Activated CD4-positive, alpha-beta memory T cell treated with anti-CD3 and anti-CD28 coated beads, Interleukin-2, amount 10 ng/mL, durations not matched to agents 7 days and 5 days (primary cell): ENCODE data around the gene TLK2. TPM values are rescaled to one million over a fixed set of nuclear protein-coding genes. Genes with fewer than 3 reads are reported as not detected.
"Not testable (repeated sequence)": the region's sequence is repeated elsewhere in the genome, so short reads cannot be mapped to it uniquely, and the experiment has no call there.

Experiments
- CTCF ChIA-PET: fragments of 350-600 bp; sonication (Branson Sonifier 250); formaldehyde crosslinking; loops from one replicate; lab custom pipeline; 2021; ENCODE audit warnings: antibody characterized with exemption, inconsistent platforms; lab: Charles Lee
- POLR2A ChIA-PET: fragments of 350-600 bp; sonication (Branson Sonifier 250); formaldehyde crosslinking; loops from one replicate; lab custom pipeline; 2021; ENCODE audit warnings: antibody characterized with exemption; lab: Charles Lee
- DNase-seq: peaks from one replicate; pipeline ENCODE4 v3.0.0-alpha.2; 2020
- H3K27ac Mint-ChIP-seq: one replicate; pipeline ENCODE4 v1.8.0; 2021; ENCODE audit warnings: mild to moderate bottlenecking, mixed read lengths
- H3K27me3 Mint-ChIP-seq: one replicate; pipeline ENCODE4 v1.8.0; 2021; ENCODE audit warnings: mixed read lengths
- H3K36me3 Mint-ChIP-seq: one replicate; pipeline ENCODE4 v1.8.0; 2021; ENCODE audit warnings: low read depth, mixed read lengths
- H3K4me1 Mint-ChIP-seq: one replicate; pipeline ENCODE4 v1.8.0; 2021; ENCODE audit warnings: mixed read lengths
- H3K4me3 Mint-ChIP-seq: one replicate; pipeline ENCODE4 v1.8.0; 2021; ENCODE audit warnings: mild to moderate bottlenecking, mixed read lengths
- H3K9me3 Mint-ChIP-seq: one replicate; pipeline ENCODE4 v1.8.0; 2021; ENCODE audit warnings: mixed read lengths
- total RNA-seq, 2 experiments: library from RNA; stranded (reverse); gene quantifications; one replicate each; pipeline ENCODE4 v1.2.3, GENCODE V29; 2021

TLK2 gene
- total RNA-seq, 2 experiments from 2014 or later: 42.2 to 46.1 TPM

DNA sequence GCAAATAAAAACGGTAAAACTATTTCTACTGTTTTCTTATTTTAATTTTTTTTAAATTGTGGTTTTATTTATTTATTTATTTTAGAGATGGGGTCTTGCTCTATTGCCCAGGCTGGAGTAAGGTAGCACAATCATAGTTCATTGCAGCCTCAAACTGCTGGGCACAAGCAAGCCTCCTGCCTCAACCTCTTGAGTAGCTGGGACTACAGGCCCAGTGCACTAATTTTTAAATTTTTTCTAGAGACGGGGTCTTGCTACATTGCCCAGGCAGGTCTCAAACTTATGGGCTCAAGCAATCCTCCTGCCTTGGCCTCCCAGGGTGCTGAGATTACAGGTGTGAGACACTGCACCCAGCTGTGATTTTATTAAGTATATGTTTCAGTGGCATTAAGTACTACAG is 102.3 kb downstream of the TLK2 start:
- CTCF ChIA-PET: interaction anchor here (1.6 kb wide), 1 partner anchor 13 kb away, joined by 4 read pairs; no protein-coding TSS in a partner anchor
- no peaks in the 10 kb centered on the region for H3K9me3 Mint-ChIP-seq
- H3K36me3 Mint-ChIP-seq: peaks cover 55% of the 10 kb centered on the region
- no peak overlapping the region for H3K4me3 Mint-ChIP-seq
- peaks cover 4% of the 10 kb centered on the region for H3K4me1 Mint-ChIP-seq
- no peak for DNase-seq
- no peaks in the 10 kb centered on the region for H3K27me3 Mint-ChIP-seq
- POLR2A ChIA-PET: interaction anchor here (0.6 kb wide), 1 partner anchor 11 kb away, joined by 3 read pairs; no protein-coding TSS in a partner anchor
- H3K27ac Mint-ChIP-seq: no peak overlapping the region

DNA sequence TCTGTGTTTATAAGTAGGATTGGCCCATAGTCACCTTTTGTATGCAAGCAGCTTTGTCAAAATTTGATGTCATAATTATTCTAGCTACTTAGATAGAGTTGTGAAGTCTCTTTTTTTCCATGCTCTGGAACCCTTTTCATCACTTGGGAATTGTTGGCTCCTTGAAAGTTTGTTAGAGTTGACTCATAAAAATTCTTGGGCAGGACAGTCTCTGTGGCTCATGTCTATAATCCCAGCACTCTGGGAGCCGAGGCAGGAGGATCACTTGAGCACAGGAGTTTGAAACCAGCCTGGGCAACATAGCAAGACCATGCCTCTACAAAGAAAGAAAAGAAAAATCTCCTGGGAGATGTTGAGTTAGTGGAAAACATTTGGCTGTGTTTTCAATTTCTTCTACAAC is 103.1 kb downstream of the TLK2 start:
- ChIA-PET POLR2A (no interaction called here), CTCF (no interaction called here)
- H3K9me3 Mint-ChIP-seq: no peaks in the 10 kb centered on the region
- peaks cover 4% of the 10 kb centered on the region for H3K4me1 Mint-ChIP-seq
- no peak overlapping the region for H3K4me3 Mint-ChIP-seq
- peaks cover 50% of the 10 kb centered on the region for H3K36me3 Mint-ChIP-seq
- no peak overlapping the region for H3K27ac Mint-ChIP-seq
- no peaks in the 10 kb centered on the region for H3K27me3 Mint-ChIP-seq
- no peak for DNase-seq

DNA sequence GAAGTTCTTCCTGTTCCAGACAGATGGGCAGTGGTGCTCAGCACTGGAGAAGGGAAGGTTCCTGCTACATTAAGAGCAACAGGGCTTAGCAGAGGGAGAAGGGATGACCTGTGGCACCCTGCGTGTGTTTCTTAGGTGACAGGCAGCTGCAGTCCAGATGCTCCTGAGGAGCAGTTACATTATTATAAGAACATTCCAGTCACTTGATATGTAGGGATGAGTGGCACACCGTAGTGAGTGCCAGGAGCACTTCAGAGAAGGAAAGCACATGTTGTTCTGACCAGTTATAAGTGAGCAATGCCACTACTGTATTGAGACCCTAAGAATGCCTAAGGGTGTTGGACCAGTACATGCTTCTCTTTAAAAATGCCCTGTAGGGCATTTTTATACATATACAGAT is 108.9 kb downstream of the TLK2 start:
- CTCF ChIA-PET: no interaction called here
- H3K4me1 Mint-ChIP-seq: peaks cover 2% of the 10 kb centered on the region

DNA sequence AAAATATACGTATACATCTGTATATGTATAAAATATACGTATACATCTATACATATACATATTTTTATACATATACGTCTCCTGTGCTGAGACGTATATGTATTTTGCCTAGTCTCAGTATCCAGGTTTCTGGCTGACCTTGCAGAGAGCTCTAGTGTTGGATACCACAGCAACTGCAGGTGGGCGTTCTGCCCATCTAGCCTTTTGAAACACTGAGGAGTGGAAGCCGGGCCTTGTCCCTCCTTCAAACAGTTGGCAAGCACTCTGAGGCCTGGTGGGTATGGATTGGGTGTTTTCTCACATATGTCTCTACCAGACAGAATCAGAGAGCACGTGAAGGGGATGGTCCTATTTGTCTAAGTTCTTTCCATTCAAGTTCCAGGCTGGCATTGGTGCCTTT is 109.5 kb downstream of the TLK2 start:
- no peaks in the 10 kb centered on the region for H3K9me3 Mint-ChIP-seq
- ChIA-PET POLR2A (no interaction called here), CTCF (no interaction called here)
- H3K27me3 Mint-ChIP-seq: no peaks in the 10 kb centered on the region
- no peak overlapping the region for H3K4me3 Mint-ChIP-seq
- no peaks in the 10 kb centered on the region for H3K4me1 Mint-ChIP-seq
- DNase-seq: no peak
- peaks cover 35% of the 10 kb centered on the region for H3K36me3 Mint-ChIP-seq
- no peak overlapping the region for H3K27ac Mint-ChIP-seq

More for the DNA sequence above, 108.9 kb downstream of the TLK2 start:
- Mint-ChIP-seq H3K36me3 (peaks cover 35% of the 10 kb centered on the region), H3K27me3 (no peaks in the 10 kb centered on the region), H3K9me3 (no peaks in the 10 kb centered on the region), H3K27ac (no peak overlapping the region), H3K4me3 (no peak overlapping the region)
- POLR2A ChIA-PET: no interaction called here
- no peak for DNase-seq

- H3K27me3 Mint-ChIP-seq: no peaks in the 10 kb centered on the region
- no peak overlapping the region for H3K27ac Mint-ChIP-seq
- DNase-seq: no peak
- no peaks in the 10 kb centered on the region for H3K9me3 Mint-ChIP-seq
- no peak overlapping the region for H3K4me3 Mint-ChIP-seq
- H3K36me3 Mint-ChIP-seq: peaks cover 38% of the 10 kb centered on the region
- ChIA-PET CTCF (no interaction called here), POLR2A (interaction anchor here (0.5 to 1.4 kb wide), 3 partner anchors 10 to 15 kb away, joined by 3 to 5 read pairs (median 3); no protein-coding TSS in a partner anchor)
- no peaks in the 10 kb centered on the region for H3K4me1 Mint-ChIP-seq
These were observed 112.7 kb downstream of the TLK2 start for GRCh38 chr17:62591333-62591732.

DNA sequence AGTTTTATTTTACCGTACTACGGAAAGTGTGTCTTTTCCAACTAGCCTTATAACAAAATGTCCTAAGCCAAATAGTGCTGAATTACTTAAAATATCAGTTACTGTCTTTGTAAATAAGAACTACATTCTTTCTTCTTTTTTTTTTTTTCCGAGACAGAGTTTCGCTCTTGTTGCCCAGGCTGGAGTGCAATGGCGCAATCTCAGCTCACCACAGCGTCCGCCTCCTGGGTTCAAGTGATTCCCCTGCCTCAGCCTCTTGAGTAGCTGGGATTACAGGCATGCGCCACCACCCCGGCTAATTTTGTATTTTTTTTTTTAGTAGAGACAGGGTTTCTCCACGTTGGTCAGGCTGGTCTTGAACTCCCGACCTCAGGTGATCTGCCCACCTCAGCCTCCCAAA is 113.2 kb downstream of the TLK2 start:
- peaks cover 42% of the 10 kb centered on the region for H3K36me3 Mint-ChIP-seq
- CTCF ChIA-PET, H3K4me3 Mint-ChIP-seq, DNase-seq, H3K9me3 Mint-ChIP-seq, H3K27me3 Mint-ChIP-seq, H3K27ac Mint-ChIP-seq, H3K4me1 Mint-ChIP-seq: not testable (repeated sequence)
- POLR2A ChIA-PET: interaction anchor here (0.6 to 1.4 kb wide), 2 partner anchors 10 to 11 kb away, joined by 3 to 5 read pairs; no protein-coding TSS in a partner anchor

DNA sequence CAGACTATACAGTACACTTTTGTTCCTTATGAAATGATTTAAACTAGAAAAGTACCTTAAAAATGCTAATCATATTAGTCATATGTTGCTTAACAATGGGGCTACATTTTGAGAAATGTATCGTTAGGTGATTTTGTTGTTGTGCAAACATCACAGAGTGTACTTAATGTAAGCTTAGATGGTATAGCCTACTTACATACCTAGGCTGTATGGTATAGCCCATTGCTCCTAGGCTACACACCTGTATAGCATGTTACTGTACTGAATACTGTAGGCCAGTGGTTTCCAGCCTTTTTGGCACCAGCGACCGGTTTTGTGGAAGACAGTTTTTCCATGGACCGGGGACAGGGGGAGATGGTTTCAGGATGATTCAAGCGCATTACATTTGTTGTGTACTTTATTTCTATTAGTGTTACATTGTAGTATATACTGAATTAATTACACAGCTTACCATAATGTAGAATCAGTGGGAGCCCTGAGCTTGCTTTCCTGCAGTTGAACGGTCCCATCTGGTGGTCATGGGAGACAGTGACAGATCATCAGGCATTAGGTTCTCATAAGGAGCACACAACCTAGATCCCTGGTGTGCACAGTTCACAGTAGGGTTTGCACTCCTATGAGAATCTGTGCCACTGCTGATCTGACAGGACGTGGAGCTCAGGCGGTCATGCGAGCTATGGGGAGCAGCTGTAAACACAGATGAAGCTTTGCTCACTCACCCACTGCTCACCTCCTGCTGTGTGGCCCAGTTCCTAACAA is 113.9 kb downstream of the TLK2 start:
- Mint-ChIP-seq H3K4me3 (no peak overlapping the region), H3K27me3 (no peaks in the 10 kb centered on the region), H3K27ac (no peak overlapping the region), H3K9me3 (no peaks in the 10 kb centered on the region), H3K36me3 (peaks cover 42% of the 10 kb centered on the region), H3K4me1 (no peaks in the 10 kb centered on the region)
- no peak for DNase-seq
- CTCF ChIA-PET: interaction anchor here (0.7 to 1.1 kb wide), 2 partner anchors 14 to 40 kb away, joined by 3 to 5 read pairs; no protein-coding TSS in a partner anchor
- POLR2A ChIA-PET: interaction anchor here (1.0 kb wide), 1 partner anchor 10 kb away, joined by 3 read pairs; no protein-coding TSS in a partner anchor

DNA sequence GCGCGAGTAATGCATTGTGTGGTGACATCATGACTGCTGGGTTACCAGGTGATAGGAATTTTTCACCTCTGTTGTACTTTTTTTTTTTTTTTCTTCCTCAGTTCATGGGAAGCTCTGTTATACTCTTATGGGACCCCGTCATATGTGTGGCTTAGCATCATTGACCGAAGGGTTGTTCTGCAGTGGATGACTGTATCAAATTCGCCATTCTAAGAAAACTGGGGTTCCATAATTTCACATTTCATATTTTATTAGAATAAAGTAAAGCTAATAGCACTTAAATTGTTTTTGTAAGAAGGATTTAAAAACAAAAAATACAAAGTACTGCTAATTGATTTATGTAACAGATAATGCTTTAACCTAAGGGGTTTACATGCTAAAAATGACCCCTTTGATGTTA is 116.9 kb downstream of the TLK2 start:
- H3K27me3 Mint-ChIP-seq: no peaks in the 10 kb centered on the region
- H3K36me3 Mint-ChIP-seq: peaks cover 54% of the 10 kb centered on the region
- no peaks in the 10 kb centered on the region for H3K9me3 Mint-ChIP-seq
- POLR2A ChIA-PET: no interaction called here
- no peak for DNase-seq
- H3K4me1 Mint-ChIP-seq: no peaks in the 10 kb centered on the region
- no peak overlapping the region for H3K4me3 Mint-ChIP-seq
- no peak overlapping the region for H3K27ac Mint-ChIP-seq
- CTCF ChIA-PET: no interaction called here

DNA sequence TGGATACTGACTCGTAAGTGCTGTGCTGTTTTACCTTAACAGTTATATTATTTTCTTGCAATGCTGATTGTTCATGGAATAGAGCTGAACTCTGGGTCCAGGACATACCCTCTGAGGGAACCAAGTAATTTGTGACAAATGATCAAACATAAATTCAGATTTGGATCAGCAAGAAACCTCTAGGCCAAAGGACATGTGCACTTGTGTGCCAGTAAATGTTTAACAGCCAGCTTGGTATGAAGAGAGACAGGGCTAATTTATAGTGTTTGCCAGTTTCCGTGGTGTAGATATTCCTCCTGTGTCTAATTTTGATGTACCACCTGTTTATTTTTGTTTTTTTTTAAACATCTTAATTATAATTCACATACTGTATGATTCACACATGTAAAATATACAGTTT is 118.0 kb downstream of the TLK2 start:
- ChIA-PET POLR2A (no interaction called here), CTCF (interaction anchor here (0.5 kb wide), 1 partner anchor 695 kb away, joined by 5 read pairs; no protein-coding TSS in a partner anchor)
- peaks cover 56% of the 10 kb centered on the region for H3K36me3 Mint-ChIP-seq
- H3K4me3 Mint-ChIP-seq: no peak overlapping the region
- no peak for DNase-seq
- H3K27me3 Mint-ChIP-seq: no peaks in the 10 kb centered on the region
- H3K4me1 Mint-ChIP-seq: no peaks in the 10 kb centered on the region
- H3K27ac Mint-ChIP-seq: no peak overlapping the region
- no peaks in the 10 kb centered on the region for H3K9me3 Mint-ChIP-seq

DNA sequence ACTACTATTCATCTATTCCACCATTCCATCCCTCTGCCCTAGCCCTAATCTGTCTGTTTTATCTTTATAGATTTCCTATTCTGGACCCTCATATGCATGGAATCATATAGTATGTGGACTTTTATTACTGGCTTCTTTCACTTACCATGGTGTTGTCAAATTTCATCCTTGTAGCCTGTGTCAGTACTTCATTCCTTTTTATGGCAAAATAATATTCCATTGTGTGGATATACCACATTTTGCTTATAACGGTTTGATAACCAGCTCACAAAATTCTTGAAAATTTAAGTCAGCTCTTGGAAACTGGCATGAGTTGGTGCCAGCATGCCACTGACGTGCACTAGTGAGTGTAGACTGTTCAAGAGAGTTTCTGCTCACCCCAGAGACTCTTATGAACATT is 118.5 kb downstream of the TLK2 start:
- H3K4me3 Mint-ChIP-seq: no peak overlapping the region
- H3K4me1 Mint-ChIP-seq: no peaks in the 10 kb centered on the region
- no peak overlapping the region for H3K27ac Mint-ChIP-seq
- POLR2A ChIA-PET: no interaction called here
- no peaks in the 10 kb centered on the region for H3K27me3 Mint-ChIP-seq
- CTCF ChIA-PET: interaction anchor here (0.5 to 0.6 kb wide), 3 partner anchors 696 to 1160 kb away, joined by 3 to 5 read pairs (median 3); no protein-coding TSS in a partner anchor
- H3K9me3 Mint-ChIP-seq: no peaks in the 10 kb centered on the region
- no peak for DNase-seq
- H3K36me3 Mint-ChIP-seq: peaks cover 56% of the 10 kb centered on the region

GRCh38 chr17:62597920-62598319 is 119.3 kb downstream of the TLK2 start:
- H3K36me3 Mint-ChIP-seq: peaks cover 57% of the 10 kb centered on the region
- ChIA-PET CTCF (interaction anchor here (0.6 kb wide), 2 partner anchors 800 to 1159 kb away, joined by 3 read pairs; no protein-coding TSS in a partner anchor), POLR2A (no interaction called here)
- no peaks in the 10 kb centered on the region for H3K27me3 Mint-ChIP-seq
- no peak overlapping the region for H3K4me3 Mint-ChIP-seq
- no peaks in the 10 kb centered on the region for H3K9me3 Mint-ChIP-seq
- H3K4me1 Mint-ChIP-seq: no peaks in the 10 kb centered on the region
- no peak overlapping the region for H3K27ac Mint-ChIP-seq
- no peak for DNase-seq

DNA sequence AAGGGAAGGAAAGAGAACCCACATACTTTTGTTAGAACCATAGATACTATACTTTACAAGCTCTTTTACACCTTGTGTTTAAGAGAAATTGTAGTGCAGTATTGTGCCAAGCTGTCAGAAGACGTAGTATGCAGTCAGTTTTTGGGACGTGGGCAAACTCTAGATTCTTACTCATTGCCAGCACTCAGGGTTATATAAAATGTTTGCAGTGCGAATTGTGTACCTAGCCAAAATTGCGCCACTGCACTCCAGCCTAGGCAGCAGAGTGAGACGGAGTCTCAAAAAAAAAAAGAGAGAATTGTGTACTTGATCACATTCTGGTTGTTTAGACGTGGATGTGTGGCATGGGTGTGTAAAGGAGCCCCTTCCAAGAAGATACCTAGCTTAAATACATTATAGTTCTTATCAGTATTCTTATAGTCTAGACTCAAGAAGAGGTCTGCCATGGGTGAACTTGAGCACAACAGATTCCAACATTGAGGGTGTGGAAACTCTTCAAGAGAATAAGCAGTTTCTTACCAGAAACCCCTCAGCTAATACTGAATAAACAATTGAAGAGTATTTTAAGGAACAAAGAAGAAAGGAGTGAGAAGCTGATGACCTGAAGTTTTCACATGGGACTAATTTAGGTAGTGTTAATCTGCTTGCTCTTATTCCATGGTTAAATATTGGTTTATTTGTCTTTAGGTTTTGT is 121.5 kb downstream of the TLK2 start:
- Mint-ChIP-seq H3K9me3 (no peaks in the 10 kb centered on the region), H3K36me3 (peaks cover 54% of the 10 kb centered on the region), H3K27me3 (no peaks in the 10 kb centered on the region), H3K4me1 (no peaks in the 10 kb centered on the region), H3K4me3 (no peak overlapping the region), H3K27ac (no peak overlapping the region)
- CTCF ChIA-PET: no interaction called here
- DNase-seq: no peak
- POLR2A ChIA-PET: no interaction called here

DNA sequence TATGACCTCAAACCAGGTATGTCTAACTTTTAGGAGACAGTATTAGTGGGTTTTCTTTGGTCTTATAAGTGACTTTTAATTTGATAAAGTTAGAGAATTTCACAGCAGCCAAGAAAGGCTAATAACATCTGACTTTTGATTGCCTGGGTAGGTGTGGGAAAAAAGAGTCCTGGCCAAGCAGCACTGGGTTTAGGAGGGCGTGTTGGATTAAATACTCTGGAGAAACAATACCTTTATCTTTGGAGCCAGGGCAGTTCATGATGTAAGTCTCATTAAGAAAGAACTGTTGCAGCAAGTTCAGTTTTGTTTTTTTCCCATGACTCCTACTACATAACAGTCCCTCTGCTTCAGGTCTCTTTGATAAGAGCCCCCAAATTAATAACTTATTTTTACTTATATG is 122.2 kb downstream of the TLK2 start:
- no peak overlapping the region for H3K27ac Mint-ChIP-seq
- no peaks in the 10 kb centered on the region for H3K27me3 Mint-ChIP-seq
- H3K4me1 Mint-ChIP-seq: no peaks in the 10 kb centered on the region
- CTCF ChIA-PET: no interaction called here
- peaks cover 51% of the 10 kb centered on the region for H3K36me3 Mint-ChIP-seq
- no peaks in the 10 kb centered on the region for H3K9me3 Mint-ChIP-seq
- H3K4me3 Mint-ChIP-seq: no peak overlapping the region
- DNase-seq: no peak
- POLR2A ChIA-PET: no interaction called here
